Ovary (tissue), 9 donors: ENCODE data around the gene PVR. TPM values are rescaled to one million over a fixed set of nuclear protein-coding genes. Genes with fewer than 3 reads are reported as not detected.

Experiments used
- DNase-seq, 5 donors: peaks; one replicate each; pipeline ENCODE4 v3.0.0-alpha.2; 2019 to 2020
- H3K27ac ChIP-seq, 2 donors: fragments of 200-600 bp; one replicate each; pipeline versions ENCODE4 v1.5.1 to v1.8.0; 2019 to 2022
- H3K27me3 ChIP-seq: fragments of 200-600 bp; one replicate; pipeline ENCODE4 v1.8.0; 2022
- H3K36me3 ChIP-seq: fragments of 200-600 bp; sonication (generic); one replicate; pipeline ENCODE4 v1.5.1; 2019
- H3K4me1 ChIP-seq: one replicate; pipeline ENCODE4 v1.8.1; 2013; ENCODE audit warnings: mild to moderate bottlenecking, moderate library complexity; ENCODE audit not compliant: insufficient read depth
- H3K4me3 ChIP-seq: fragments of 200-600 bp; sonication (generic); one replicate; pipeline ENCODE4 v1.5.1; 2017
- H3K9me3 ChIP-seq, 2 donors: fragments of 200-600 bp in 1 of 2; sonication (generic) in 1 of 2; one replicate each; pipeline versions ENCODE4 v1.5.1 to v1.8.1; 2013 to 2019; ENCODE audit warnings: mild to moderate bottlenecking in 1 of 2, moderate library complexity in 1 of 2
- EP300 ChIP-seq: sonication (generic); formaldehyde crosslinking; IDR thresholded peaks from one replicate; pipeline ENCODE4 v1.6.1; 2017; ENCODE audit warnings: antibody characterized with exemption
- POLR2A ChIP-seq: fragments of 450-650 bp; IDR thresholded peaks from one replicate; pipeline ENCODE4 v1.6.1; 2017; ENCODE audit warnings: antibody characterized with exemption, mild to moderate bottlenecking, moderate library complexity
- WGBS, 3 donors: extraction: QIAGEN DNeasy Blood & Tissue Kit in 1 of 3; methylation state at CpG; one replicate each; pipeline versions ENCODE4 v1.1.5 to v1.1.7; 2013 to 2017; 5-methylcytosine and 5-hydroxymethylcytosine counted together
- intact Hi-C, 4 donors: fragments of 100-400 bp; cut with DNase I; formaldehyde crosslinking; loops; one replicate each; pipeline versions ENCODE4 v1.11.0 to v1.15.1; 2022 to 2023
- polyA plus RNA-seq, 2 donors: library from polyadenylated mRNA; stranded (reverse); fragments of 200-250 nt in 1 of 2; fragments of 350-450 nt in 1 of 2; fragmentation: Illumina TruSeq in 1 of 2; extraction: RNeasy Lipid Tissue Mini Kit (QIAGEN cat#74804) in 1 of 2; gene quantifications; one replicate each; pipeline ENCODE4 v1.2.3, GENCODE V29; 2013 to 2014
- total RNA-seq, 7 donors: library from RNA; depleted of rRNA in 2 of 7; stranded (reverse); fragments of >200 nt in 2 of 7; fragmentation: NEBNext Ultra II Directional in 3 of 7; extraction: Animal tissue kit (Norgen Biotek cat#: 25700) in 3 of 7; gene quantifications; one replicate each; pipeline versions ENCODE4 v1.1.0 to v1.2.4, GENCODE V29; 2016 to 2023
- TF ChIP-seq, protein P1 (sequence below), 3 donors: fragments of 450-650 bp in 2 of 3; fragments of 200-600 bp in 1 of 3; IDR thresholded peaks; one replicate each; pipeline versions ENCODE4 v1.5.1 to v1.8.0; 2016 to 2022; ENCODE audit warnings: antibody characterized with exemption in 3 of 3, mild to moderate bottlenecking in 1 of 3
- donor health status: DM: no; HTN: no; CAD: no; lungs with moderate emphysema.
- donor health status: DM: no; HTN: no; CAD: no.
- donor health status: Bipolar disorder and iron deficiency.
- donor health status: DM: yes; HTN: yes; CAD: no.
- donor health status: DM: no; HTN: no; CAD: no.
- donor health status: DM: yes; HTN: yes; CAD: no.

PVR gene
- total and polyA plus RNA-seq, 9 donors, result 14.0 to 33.9 (median 22.5) TPM

DNA sequence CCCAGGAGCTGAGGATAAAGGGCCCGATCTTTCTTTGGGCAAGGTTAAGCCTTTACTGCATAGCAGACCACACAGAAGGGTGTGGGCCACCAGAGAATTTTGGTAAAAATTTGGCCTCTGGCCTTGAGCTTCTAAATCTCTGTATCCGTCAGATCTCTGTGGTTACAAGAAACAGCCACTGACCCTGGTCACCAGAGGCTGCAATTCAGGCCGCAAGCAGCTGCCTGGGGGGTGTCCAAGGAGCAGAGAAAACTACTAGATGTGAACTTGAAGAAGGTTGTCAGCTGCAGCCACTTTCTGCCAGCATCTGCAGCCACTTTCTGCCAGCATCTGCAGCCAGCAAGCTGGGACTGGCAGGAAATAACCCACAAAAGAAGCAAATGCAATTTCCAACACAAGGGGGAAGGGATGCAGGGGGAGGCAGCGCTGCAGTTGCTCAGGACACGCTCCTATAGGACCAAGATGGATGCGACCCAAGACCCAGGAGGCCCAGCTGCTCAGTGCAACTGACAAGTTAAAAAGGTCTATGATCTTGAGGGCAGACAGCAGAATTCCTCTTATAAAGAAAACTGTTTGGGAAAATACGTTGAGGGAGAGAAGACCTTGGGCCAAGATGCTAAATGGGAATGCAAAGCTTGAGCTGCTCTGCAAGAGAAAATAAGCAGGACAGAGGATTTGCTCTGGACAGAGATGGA, 19.1 kb downstream of the PVR start:
- Histone ChIP-seq H3K36me3 (no peaks in the 10 kb centered on the region), H3K4me3 (no peak overlapping the region), H3K27me3 (no peaks in the 10 kb centered on the region), H3K4me1 (no peaks in the 10 kb centered on the region), H3K27ac (no peak overlapping the region), H3K9me3 (no peaks in the 10 kb centered on the region)
- no peak for DNase-seq
- no peak for TF ChIP-seq EP300
- no peak for TF ChIP-seq POLR2A
- TF ChIP-seq, protein P1, sequence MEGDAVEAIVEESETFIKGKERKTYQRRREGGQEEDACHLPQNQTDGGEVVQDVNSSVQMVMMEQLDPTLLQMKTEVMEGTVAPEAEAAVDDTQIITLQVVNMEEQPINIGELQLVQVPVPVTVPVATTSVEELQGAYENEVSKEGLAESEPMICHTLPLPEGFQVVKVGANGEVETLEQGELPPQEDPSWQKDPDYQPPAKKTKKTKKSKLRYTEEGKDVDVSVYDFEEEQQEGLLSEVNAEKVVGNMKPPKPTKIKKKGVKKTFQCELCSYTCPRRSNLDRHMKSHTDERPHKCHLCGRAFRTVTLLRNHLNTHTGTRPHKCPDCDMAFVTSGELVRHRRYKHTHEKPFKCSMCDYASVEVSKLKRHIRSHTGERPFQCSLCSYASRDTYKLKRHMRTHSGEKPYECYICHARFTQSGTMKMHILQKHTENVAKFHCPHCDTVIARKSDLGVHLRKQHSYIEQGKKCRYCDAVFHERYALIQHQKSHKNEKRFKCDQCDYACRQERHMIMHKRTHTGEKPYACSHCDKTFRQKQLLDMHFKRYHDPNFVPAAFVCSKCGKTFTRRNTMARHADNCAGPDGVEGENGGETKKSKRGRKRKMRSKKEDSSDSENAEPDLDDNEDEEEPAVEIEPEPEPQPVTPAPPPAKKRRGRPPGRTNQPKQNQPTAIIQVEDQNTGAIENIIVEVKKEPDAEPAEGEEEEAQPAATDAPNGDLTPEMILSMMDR (IDR thresholded peaks at IDR 0.05), result no peak
- intact Hi-C loops, result no loop called here
- WGBS, 3 donors, result 35 to 53% (median 46%) methylated on average over 7 of the region's 7 CpGs

DNA sequence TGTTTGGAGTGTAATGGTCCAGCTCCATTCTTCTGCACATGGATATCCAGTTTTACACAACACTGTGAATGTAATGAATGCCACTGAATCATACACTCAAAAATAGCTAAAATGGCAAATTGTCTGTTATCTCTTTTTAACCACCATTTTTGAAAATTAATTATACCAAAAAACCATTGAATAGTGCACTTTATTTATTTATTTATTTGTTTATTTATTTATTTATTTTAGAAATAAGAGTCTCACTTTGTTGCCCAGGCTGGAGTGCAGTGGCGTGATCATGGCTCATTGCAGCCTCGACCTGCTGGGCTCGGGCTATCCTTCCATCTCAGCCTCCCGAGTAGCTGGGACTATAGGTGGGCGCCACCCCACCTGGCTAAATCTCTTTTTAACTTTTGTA, 20.3 kb downstream of the PVR start:
- Histone ChIP-seq H3K36me3 (no peaks in the 10 kb centered on the region), H3K27ac (no peak overlapping the region), H3K4me3 (no peak overlapping the region), H3K4me1 (no peaks in the 10 kb centered on the region), H3K27me3 (no peaks in the 10 kb centered on the region), H3K9me3 (no peaks in the 10 kb centered on the region)
- no peak for DNase-seq
- 95 to 98% (median 97%) methylated on average over 5 of the region's 5 CpGs for WGBS, 3 donors
- intact Hi-C loops, result no loop called here
- TF ChIP-seq POLR2A, result no peak

DNA sequence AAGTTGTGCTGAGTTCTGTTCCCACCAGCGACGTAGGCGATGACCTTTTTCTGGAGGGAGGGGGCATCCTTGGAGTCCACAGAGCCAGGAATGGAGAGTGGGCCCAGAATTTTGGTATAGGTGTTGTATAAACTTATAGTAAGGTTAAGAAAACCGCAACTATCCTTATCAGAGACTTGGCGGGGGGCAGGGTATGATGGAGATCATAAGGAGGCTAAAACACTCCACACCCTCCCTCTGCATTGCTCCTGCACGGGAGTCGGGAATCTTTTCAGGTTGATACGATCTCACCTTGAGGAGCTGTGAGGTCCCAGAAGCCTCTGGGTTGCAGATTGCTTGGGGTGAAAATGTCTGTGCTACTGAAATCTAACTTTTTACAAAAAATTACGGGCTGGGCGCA, 21.3 kb downstream of the PVR start:
- 87 to 95% (median 93%) methylated on average over 10 of the region's 10 CpGs for WGBS, 3 donors
- no peak for DNase-seq
- H3K36me3 ChIP-seq, result no peaks in the 10 kb centered on the region
- H3K4me1 ChIP-seq, result no peaks in the 10 kb centered on the region
- TF ChIP-seq, protein P1 (IDR thresholded peaks at IDR 0.05), result no peak
- TF ChIP-seq POLR2A (no peak), EP300 (no peak)
- H3K9me3 ChIP-seq, result no peaks in the 10 kb centered on the region
- intact Hi-C loops, result no loop called here
- no peak overlapping the region for H3K27ac ChIP-seq
- H3K4me3 ChIP-seq, result no peak overlapping the region
- no peaks in the 10 kb centered on the region for H3K27me3 ChIP-seq

DNA sequence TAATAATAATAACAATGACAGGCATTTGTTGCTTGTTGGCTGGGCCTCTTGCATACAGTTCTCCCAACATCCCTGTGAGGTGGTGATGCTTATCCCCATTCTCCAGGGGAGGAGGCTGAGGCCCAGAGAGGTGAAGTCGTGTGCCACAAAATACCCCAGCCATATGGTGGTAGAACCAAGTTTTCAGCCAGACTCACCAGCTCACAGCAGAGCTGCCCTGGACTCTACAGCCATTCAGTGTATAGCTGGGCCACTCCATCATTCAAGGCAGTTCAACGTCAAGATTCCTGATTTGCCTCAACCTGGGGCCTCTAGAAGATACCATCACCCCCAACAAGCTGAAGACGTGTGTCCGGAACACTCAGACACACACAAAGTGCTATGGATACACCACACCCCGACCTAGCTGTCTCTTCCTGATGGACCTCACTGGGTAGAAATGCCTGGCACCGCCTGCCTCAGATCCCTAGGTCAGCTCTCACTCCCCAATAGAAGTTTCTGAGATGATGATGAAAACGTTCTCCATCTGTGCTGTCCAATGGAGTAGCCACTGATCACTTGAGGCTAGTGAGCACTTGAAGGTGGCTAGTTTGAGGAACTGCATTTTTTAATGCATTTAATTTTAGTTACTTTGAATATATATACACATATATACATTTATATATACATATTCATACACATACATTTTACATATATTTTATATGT, 23.3 kb downstream of the PVR start:
- no peaks in the 10 kb centered on the region for H3K27me3 ChIP-seq
- no peak for TF ChIP-seq EP300
- TF ChIP-seq POLR2A, result no peak
- TF ChIP-seq, protein P1 (IDR thresholded peaks at IDR 0.05), result no peak
- DNase-seq, result no peak
- H3K27ac ChIP-seq, result no peak overlapping the region
- H3K36me3 ChIP-seq, result no peaks in the 10 kb centered on the region
- no peaks in the 10 kb centered on the region for H3K9me3 ChIP-seq
- H3K4me1 ChIP-seq, result no peaks in the 10 kb centered on the region
- no peak overlapping the region for H3K4me3 ChIP-seq
- intact Hi-C loops, result no loop called here
- WGBS, 3 donors, result 75 to 78% (median 77%) methylated on average over 7 of the region's 7 CpGs
